ENCODE data around the gene STXBP6. TPM values are rescaled to one million over a fixed set of nuclear protein-coding genes. Genes with fewer than 3 reads are reported as not detected.
"Not testable (repeated sequence)": the region's sequence is repeated elsewhere in the genome, so short reads cannot be mapped to it uniquely, and the experiment has no call there.

The STXBP6 gene
- total RNA-seq, 1 experiment from 2014 or later = 22.8 TPM

GRCh38 chr14:24986206-24986893, 63.6 kb downstream of the STXBP6 start:
- no peak for DNase-seq (ENCODE audit: low spot score)

GRCh38 chr14:24984846-24985589, 64.9 kb downstream of the STXBP6 start:
- no peak for DNase-seq (ENCODE audit: low spot score)

GRCh38 chr14:24982472-24983155, 67.3 kb downstream of the STXBP6 start:
- DNase-seq (ENCODE audit: low spot score) = peak; percentile 93

- DNase-seq (ENCODE audit: low spot score) = no peak
These were observed 70.2 kb downstream of the STXBP6 start for GRCh38 chr14:24979725-24980239.

GRCh38 chr14:24978862-24979724, 70.9 kb downstream of the STXBP6 start:
- DNase-seq (ENCODE audit: low spot score) = no peak

- DNase-seq (ENCODE audit: low spot score) = no peak
These were observed 73.3 kb downstream of the STXBP6 start for GRCh38 chr14:24976602-24977001.

GRCh38 chr14:24975393-24975792, 74.6 kb downstream of the STXBP6 start:
- DNase-seq (ENCODE audit: low spot score) = no peak

- no peak for DNase-seq (ENCODE audit: low spot score)
These were observed 75.2 kb downstream of the STXBP6 start for GRCh38 chr14:24974591-24975374.

- no peak for DNase-seq (ENCODE audit: low spot score)
These were observed 77.1 kb downstream of the STXBP6 start for GRCh38 chr14:24972844-24973243.

- no peak for DNase-seq (ENCODE audit: low spot score)
These were observed 78.7 kb downstream of the STXBP6 start for GRCh38 chr14:24971255-24971654.

GRCh38 chr14:24966579-24966964, 83.4 kb downstream of the STXBP6 start:
- no peak for DNase-seq (ENCODE audit: low spot score)

- peak; percentile 69 for DNase-seq (ENCODE audit: low spot score)
These were observed 83.9 kb downstream of the STXBP6 start for GRCh38 chr14:24965934-24966578.

- DNase-seq (ENCODE audit: low spot score) = no peak
These were observed 84.4 kb downstream of the STXBP6 start for GRCh38 chr14:24965578-24965933.

GRCh38 chr14:24964591-24964990, 85.4 kb downstream of the STXBP6 start:
- DNase-seq (ENCODE audit: low spot score) = no peak

- DNase-seq (ENCODE audit: low spot score) = no peak
These were observed 85.9 kb downstream of the STXBP6 start for GRCh38 chr14:24964048-24964447.

- not testable (repeated sequence) for DNase-seq (ENCODE audit: low spot score)
These were observed 87.8 kb downstream of the STXBP6 start for GRCh38 chr14:24962118-24962517.

- peak; percentile 17 for DNase-seq (ENCODE audit: low spot score)
These were observed 89.1 kb downstream of the STXBP6 start for GRCh38 chr14:24960816-24961215.

- no peak for DNase-seq (ENCODE audit: low spot score)
These were observed 90.1 kb downstream of the STXBP6 start for GRCh38 chr14:24959791-24960331.

- no peak for DNase-seq (ENCODE audit: low spot score)
These were observed 91.7 kb downstream of the STXBP6 start for GRCh38 chr14:24958271-24958670.

- no peak for DNase-seq (ENCODE audit: low spot score)
These were observed 92.1 kb downstream of the STXBP6 start for GRCh38 chr14:24957814-24958213.

Data from H4 (cell line).